Upper lobe of right lung (tissue), 1 donor: ENCODE data around the gene HNRNPH2. TPM values are rescaled to one million over a fixed set of nuclear protein-coding genes. Genes with fewer than 3 reads are reported as not detected.

Experiments used
- ATAC-seq: fragments of 200-7000 bp; cut with Tn5 transposase; one replicate; pipeline ENCODE4 v1.9.1; 2020; ENCODE audit warnings: mild to moderate bottlenecking, moderate library complexity
- DNase-seq: peaks from one replicate; pipeline ENCODE4 v3.0.0-alpha.2; 2020
- H3K27ac ChIP-seq: fragments of 200-600 bp; one replicate; pipeline ENCODE4 v1.8.0; 2022
- H3K27me3 ChIP-seq: fragments of 200-600 bp; one replicate; pipeline ENCODE4 v1.8.0; 2022; ENCODE audit warnings: mild to moderate bottlenecking
- H3K36me3 ChIP-seq: fragments of 200-600 bp; one replicate; pipeline ENCODE4 v1.8.0; 2022
- H3K4me1 ChIP-seq: fragments of 200-600 bp; one replicate; pipeline ENCODE4 v1.8.0; 2022
- H3K4me3 ChIP-seq: fragments of 200-600 bp; one replicate; pipeline ENCODE4 v1.8.0; 2022; ENCODE audit warnings: mild to moderate bottlenecking
- H3K9me3 ChIP-seq: fragments of 200-600 bp; one replicate; pipeline ENCODE4 v1.8.0; 2022
- CTCF ChIP-seq: fragments of 200-600 bp; IDR thresholded peaks from one replicate; pipeline ENCODE4 v1.8.0; 2022; ENCODE audit warnings: antibody characterized with exemption
- intact Hi-C: fragments of 100-400 bp; cut with DNase I; formaldehyde crosslinking; loops from one replicate; pipeline ENCODE4 v1.11.0; 2022
- total RNA-seq: library from RNA; stranded (reverse); fragmentation: NEBNext Ultra II Directional; extraction: Animal tissue kit (Norgen Biotek cat#: 25700); gene quantifications from one replicate; pipeline ENCODE4 v1.2.1, GENCODE V29; 2021
- donor health status: DM: no; HTN: yes; CAD: no; lungs with severe emphysema.

HNRNPH2 gene
- total RNA-seq, 1 donor from 2014 or later: 67.1 TPM

- Histone ChIP-seq H3K4me3 (no peak overlapping the region), H3K36me3 (no peaks in the 10 kb centered on the region), H3K27me3 (no peaks in the 10 kb centered on the region), H3K27ac (no peak overlapping the region), H3K9me3 (no peaks in the 10 kb centered on the region), H3K4me1 (no peaks in the 10 kb centered on the region)
- intact Hi-C loops: no loop called here
- ATAC-seq: peak; percentile 82
- peak; percentile 29 for TF ChIP-seq CTCF
- DNase-seq: no peak
Observed at GRCh38 chrX:101462892-101463291, 54.9 kb downstream of the HNRNPH2 start.

Other genes with a start within 250 kb of the HNRNPH2 start
- gene DRP2, start 188.4 kb upstream of the HNRNPH2 start, total RNA-seq: not detected
- gene TAF7L, start 116.9 kb upstream of the HNRNPH2 start, total RNA-seq: not detected
- gene TIMM8A, start 59.5 kb upstream of the HNRNPH2 start, total RNA-seq: 6.4 TPM
- gene BTK, start 22.0 kb upstream of the HNRNPH2 start, total RNA-seq: 34.1 TPM
- gene RPL36A, start 17.2 kb upstream of the HNRNPH2 start, total RNA-seq: 133 TPM
- gene GLA, start 297 bp upstream of the HNRNPH2 start, total RNA-seq: 46.3 TPM
- gene ARMCX4, start 77.2 kb downstream of the HNRNPH2 start, total RNA-seq: 13.1 TPM
- gene ARMCX1, start 142.3 kb downstream of the HNRNPH2 start, total RNA-seq: 21.7 TPM
- 35.6 TPM for gene ARMCX6, start 209.8 kb downstream of the HNRNPH2 start, total RNA-seq
- 52.6 TPM for gene ARMCX3, start 214.9 kb downstream of the HNRNPH2 start, total RNA-seq